H9 (cell line): ENCODE measurements around the gene RPGRIP1L. TPM values are rescaled to one million over a fixed set of nuclear protein-coding genes. Genes with fewer than 3 reads are reported as not detected.

Experiments
- DNase-seq: peaks from one replicate; pipeline ENCODE4 v3.0.0-alpha.2; 2017
- H2AFZ ChIP-seq: one replicate; pipeline ENCODE4 v1.6.1; 2013; ENCODE audit warnings: mild to moderate bottlenecking, low read length, control low read depth, moderate library complexity
- H2AK5ac ChIP-seq: 2 replicates; pipeline ENCODE4 v1.6.1; 2013; ENCODE audit warnings: low read length, control low read depth, mixed read lengths; ENCODE audit not compliant: insufficient read length
- H2BK120ac ChIP-seq: one replicate; pipeline ENCODE4 v1.6.1; 2013; ENCODE audit warnings: low read depth, mild to moderate bottlenecking, low read length, control low read depth, inconsistent platforms; ENCODE audit not compliant: poor library complexity, severe bottlenecking
- H2BK12ac ChIP-seq: 2 replicates; pipeline ENCODE4 v1.6.1; 2013; ENCODE audit warnings: low read length, control low read depth, mixed read lengths, low read depth; ENCODE audit not compliant: insufficient read length
- H2BK15ac ChIP-seq: 2 replicates; pipeline ENCODE4 v1.6.1; 2013; ENCODE audit warnings: low read depth, low read length, control low read depth
- H2BK20ac ChIP-seq: one replicate; pipeline ENCODE4 v1.6.1; 2013; ENCODE audit warnings: low read depth, mild to moderate bottlenecking, low read length, control low read depth, inconsistent platforms; ENCODE audit not compliant: poor library complexity, severe bottlenecking
- H2BK5ac ChIP-seq: 2 replicates; pipeline ENCODE4 v1.6.1; 2013; ENCODE audit warnings: low read length, control low read depth, mixed read lengths; ENCODE audit not compliant: insufficient read length
- H3K14ac ChIP-seq: 2 replicates; pipeline ENCODE4 v1.6.1; 2013; ENCODE audit warnings: low read length, control low read depth; ENCODE audit not compliant: insufficient read depth
- H3K18ac ChIP-seq: 2 replicates; pipeline ENCODE4 v1.6.1; 2013; ENCODE audit warnings: low read depth, mild to moderate bottlenecking, mixed read lengths, low read length, control low read depth; ENCODE audit not compliant: insufficient read length
- H3K23ac ChIP-seq: 2 replicates; pipeline ENCODE4 v1.6.1; 2013; ENCODE audit warnings: low read length, control low read depth, mixed read lengths, low read depth; ENCODE audit not compliant: insufficient read length
- H3K23me2 ChIP-seq: 2 replicates; pipeline ENCODE4 v1.6.1; 2013; ENCODE audit warnings: low read depth, mild to moderate bottlenecking, mixed read lengths, low read length, control low read depth; ENCODE audit not compliant: insufficient read length, poor library complexity, severe bottlenecking
- H3K27ac ChIP-seq: 2 replicates; pipeline ENCODE4 v1.5.1; 2013; ENCODE audit warnings: low read length, control low read depth, mixed read lengths, low read depth; ENCODE audit not compliant: insufficient read length
- H3K27me3 ChIP-seq: 2 replicates; pipeline ENCODE4 v1.6.1; 2013; ENCODE audit warnings: low read length, control low read depth, inconsistent platforms; ENCODE audit not compliant: insufficient read depth
- H3K4ac ChIP-seq: 2 replicates; pipeline ENCODE4 v1.6.1; 2013; ENCODE audit warnings: low read depth, mild to moderate bottlenecking, control low read depth, inconsistent platforms, low read length, moderate library complexity
- H3K4me1 ChIP-seq: 2 replicates; pipeline ENCODE4 v1.6.1; 2013; ENCODE audit warnings: low read length, control low read depth, inconsistent platforms; ENCODE audit not compliant: insufficient read depth
- H3K4me2 ChIP-seq: 2 replicates; pipeline ENCODE4 v1.6.1; 2013; ENCODE audit warnings: low read length, control low read depth, mixed read lengths; ENCODE audit not compliant: insufficient read length, insufficient read depth
- H3K56ac ChIP-seq: 2 replicates; pipeline ENCODE4 v1.6.1; 2013; ENCODE audit warnings: low read depth, mild to moderate bottlenecking, mixed read lengths, low read length, control low read depth; ENCODE audit not compliant: insufficient read length
- H3K79me1 ChIP-seq: 2 replicates; pipeline ENCODE4 v1.6.1; 2013; ENCODE audit warnings: low read depth, mild to moderate bottlenecking, moderate library complexity, low read length, control low read depth, inconsistent platforms; ENCODE audit not compliant: insufficient read depth, poor library complexity, severe bottlenecking
- H3K79me2 ChIP-seq: 2 replicates; pipeline ENCODE4 v1.6.1; 2013; ENCODE audit warnings: low read length, control low read depth, inconsistent platforms; ENCODE audit not compliant: insufficient read depth
- H3K9ac ChIP-seq: 2 replicates; pipeline ENCODE4 v1.6.1; 2013; ENCODE audit warnings: low read length, control low read depth, mixed read lengths; ENCODE audit not compliant: insufficient read length; ENCODE audit errors: extremely low read depth
- H3K9me3 ChIP-seq: one replicate; pipeline ENCODE4 v1.6.1; 2013; ENCODE audit warnings: low read depth, low read length, inconsistent platforms; ENCODE audit not compliant: control insufficient read depth
- H3T11ph ChIP-seq: one replicate; pipeline ENCODE4 v1.6.1; 2013; ENCODE audit warnings: mild to moderate bottlenecking, low read length, control low read depth, inconsistent platforms
- H4K20me1 ChIP-seq: one replicate; pipeline ENCODE4 v1.6.1; 2013; ENCODE audit not compliant: control insufficient read depth, insufficient read length, insufficient read depth
- H4K5ac ChIP-seq: 2 replicates; pipeline ENCODE4 v1.6.1; 2013; ENCODE audit warnings: low read depth, mild to moderate bottlenecking, mixed read lengths, low read length, control low read depth; ENCODE audit not compliant: insufficient read length
- H4K8ac ChIP-seq: replicated peaks from 2 replicates; pipeline ENCODE4 v1.6.1; 2013; ENCODE audit warnings: low read length, control low read depth, mixed read lengths, low read depth; ENCODE audit not compliant: insufficient read length
- H4K91ac ChIP-seq: 2 replicates; pipeline ENCODE4 v1.6.1; 2013; ENCODE audit warnings: low read depth, mild to moderate bottlenecking, moderate library complexity, mixed read lengths, low read length, control low read depth; ENCODE audit not compliant: insufficient read length
- H3K27ac Mint-ChIP-seq, 3 experiments: 2 replicates in 2 of 3; 3 replicates in 1 of 3; pipeline ENCODE4 v1.8.0; 2020 to 2021; ENCODE audit warnings: mixed read lengths in 3 of 3, mild to moderate bottlenecking in 1 of 3, moderate library complexity in 1 of 3
- H3K27me3 Mint-ChIP-seq: 2 replicates; pipeline ENCODE4 v1.8.0; 2021; ENCODE audit warnings: low read depth, mild to moderate bottlenecking, moderate library complexity, mixed read lengths
- H3K36me3 Mint-ChIP-seq, 3 experiments: 2 replicates in 2 of 3; 3 replicates in 1 of 3; pipeline ENCODE4 v1.8.0; 2020 to 2021; ENCODE audit warnings: low read depth in 3 of 3, mixed read lengths in 3 of 3; ENCODE audit not compliant: insufficient read depth in 1 of 3
- H3K4me1 Mint-ChIP-seq, 2 experiments: 2 replicates each; pipeline ENCODE4 v1.8.0; 2020; ENCODE audit warnings: mixed read lengths in 2 of 2
- H3K4me3 Mint-ChIP-seq, 2 experiments: 2 replicates in 1 of 2; 3 replicates in 1 of 2; pipeline ENCODE4 v1.8.0; 2020 to 2021; ENCODE audit warnings: mild to moderate bottlenecking in 2 of 2, mixed read lengths in 2 of 2, moderate library complexity in 1 of 2
- H3K9me3 Mint-ChIP-seq, 2 experiments: 2 replicates in 1 of 2; 3 replicates in 1 of 2; pipeline ENCODE4 v1.8.0; 2020; ENCODE audit warnings: mild to moderate bottlenecking in 2 of 2, mixed read lengths in 2 of 2, moderate library complexity in 1 of 2
- CTCF ChIP-seq: fragments of 200-600 bp; sonication (generic); conservative IDR thresholded peaks from 3 replicates; pipeline ENCODE4 v1.8.0; 2021; ENCODE audit warnings: antibody characterized with exemption, mild to moderate bottlenecking
- WGBS: extraction: QIAGEN DNeasy Blood & Tissue Kit; methylation state at CpG from one replicate; pipeline ENCODE4 v1.1.7; 2013; ENCODE audit warnings: missing lambda C conversion rate, low lambda C conversion rate, mixed read lengths; ENCODE audit not compliant: insufficient read length; ENCODE audit errors: extremely low coverage; 5-methylcytosine and 5-hydroxymethylcytosine counted together
- total RNA-seq: library from RNA; stranded (reverse); gene quantifications from 2 replicates; pipeline ENCODE4 v1.2.1, GENCODE V29; 2021

The RPGRIP1L gene
- total RNA-seq, 1 experiment from 2014 or later: 11.7 TPM

- Histone ChIP-seq H3K4ac (no peak overlapping the region), H3K27me3 (no peaks in the 10 kb centered on the region), H4K91ac (no peak overlapping the region), H3T11ph (no peak overlapping the region), H3K14ac (no peak overlapping the region), H4K8ac (no peak overlapping the region), H3K4me1 (no peaks in the 10 kb centered on the region), H3K23ac (no peak overlapping the region), H3K23me2 (no peaks in the 10 kb centered on the region), H3K9me3 (no peaks in the 10 kb centered on the region), H3K4me2 (no peak overlapping the region), H2AK5ac (no peak overlapping the region), H3K18ac (no peak overlapping the region), H3K9ac (no peak overlapping the region), H2AFZ (no peak overlapping the region), H3K27ac (no peak overlapping the region), H2BK20ac (no peak overlapping the region), H4K20me1 (no peaks in the 10 kb centered on the region), H3K79me1 (no peaks in the 10 kb centered on the region), H3K79me2 (no peaks in the 10 kb centered on the region), H3K56ac (no peak overlapping the region), H2BK12ac (no peak overlapping the region), H2BK15ac (no peak overlapping the region), H2BK5ac (no peak overlapping the region), H2BK120ac (no peak overlapping the region), H4K5ac (no peak overlapping the region)
- WGBS: no CpG with 5 or more reads among the region's 2 CpGs
- H3K4me1 Mint-ChIP-seq: peaks cover 0 to 5% of the 10 kb centered on the region in 2 experiments; a peak in 1 of 4 replicates
- no peak overlapping the region for H3K27ac Mint-ChIP-seq
- no peaks in the 10 kb centered on the region for H3K9me3 Mint-ChIP-seq
- no peaks in the 10 kb centered on the region; the same call in 1 of the 2 replicates for H3K27me3 Mint-ChIP-seq
- H3K4me3 Mint-ChIP-seq: no peak overlapping the region
- no peak for TF ChIP-seq CTCF
- DNase-seq: no peak
- H3K36me3 Mint-ChIP-seq: no peaks in the 10 kb centered on the region; a peak in 1 of 7 replicates
These were observed 121.9 kb downstream of the RPGRIP1L start for GRCh38 chr16:53581784-53582183.
